NK-92 treated with Interleukin-12 subunit alpha and Interleukin-12 subunit beta, amount 100 ng/mL, for 24 hours (cell line): Measurements from ENCODE around the gene ZCRB1.

Source experiments
- DNase-seq: peaks from one replicate; lab custom pipeline; 2025; lab: John Stamatoyannopoulos, UW

The ZCRB1 gene

DNA sequence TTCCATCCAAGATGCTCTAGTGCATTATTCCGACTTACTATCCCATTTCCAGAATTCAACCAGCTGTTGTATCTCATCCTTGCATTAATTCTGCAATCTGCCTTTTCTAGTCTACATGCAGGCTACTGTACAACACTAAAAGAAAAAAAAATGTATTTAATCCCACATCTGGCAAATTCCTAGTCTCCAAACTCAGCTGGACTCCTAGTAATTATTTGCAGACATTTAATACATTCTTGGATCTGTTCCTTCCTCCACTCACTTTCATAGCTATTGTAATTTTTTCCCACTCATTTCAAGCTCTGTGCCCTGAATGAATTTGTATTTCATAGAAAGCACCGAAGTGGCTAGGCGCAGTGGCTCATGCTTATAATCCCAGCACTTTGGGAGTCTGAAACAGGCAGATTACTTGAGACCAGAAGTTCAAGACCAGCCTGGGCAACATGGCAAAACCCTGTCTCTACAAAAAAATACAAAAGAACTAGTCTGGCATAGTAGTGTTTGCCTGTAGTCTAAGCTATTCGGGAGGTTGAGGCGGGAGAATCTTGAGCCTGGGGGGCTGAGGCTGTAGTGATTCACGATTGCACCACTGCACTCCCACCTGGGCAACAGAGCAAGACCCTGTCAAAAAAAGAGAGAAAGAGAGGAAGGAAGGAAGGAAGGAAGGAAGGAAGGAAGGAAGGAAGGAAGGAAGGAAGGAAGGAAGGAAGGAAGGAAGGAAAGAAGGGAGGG lies 48.3 kb downstream of the ZCRB1 start:
- no peak for DNase-seq

DNA sequence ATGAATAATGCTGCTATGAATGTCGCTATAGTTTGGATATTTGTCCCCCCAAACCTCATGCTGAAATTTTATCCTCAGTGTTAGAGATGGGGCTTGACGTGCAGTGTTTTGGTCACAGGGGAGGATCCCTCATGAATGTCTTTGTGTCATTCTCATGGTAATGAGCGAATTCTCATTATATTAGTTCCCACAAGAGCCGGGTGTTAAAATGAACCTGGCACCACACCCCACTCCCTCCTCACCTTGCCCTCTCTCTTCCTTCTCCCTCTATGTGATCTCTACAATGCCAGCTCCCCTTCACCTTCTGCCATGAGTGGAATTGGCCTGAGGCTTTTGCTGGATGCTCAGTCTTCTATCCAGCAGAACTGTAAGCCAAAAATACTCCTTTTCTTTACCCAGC lies 50.4 kb downstream of the ZCRB1 start:
- DNase-seq = no peak

DNA sequence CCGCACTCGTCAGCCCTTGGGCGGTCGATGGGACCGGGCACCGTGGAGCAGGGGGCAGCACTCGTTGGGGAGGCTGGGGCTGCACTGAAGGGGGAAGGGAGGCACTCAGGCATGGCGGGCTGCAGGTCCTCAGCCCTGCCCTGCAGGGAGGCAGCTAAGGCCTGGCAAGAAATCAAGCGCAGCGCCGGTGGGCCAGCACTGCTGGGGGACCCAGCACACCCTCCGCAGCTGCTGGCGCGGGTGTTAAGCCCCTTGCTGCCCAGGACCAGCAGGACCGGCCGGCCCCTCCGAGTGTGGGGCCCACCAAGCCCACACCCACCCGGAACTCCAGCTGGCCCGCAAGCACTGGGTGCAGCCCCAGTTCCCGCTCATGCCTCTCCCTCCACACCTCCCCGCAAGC lies 52.2 kb downstream of the ZCRB1 start:
- DNase-seq = no peak

DNA sequence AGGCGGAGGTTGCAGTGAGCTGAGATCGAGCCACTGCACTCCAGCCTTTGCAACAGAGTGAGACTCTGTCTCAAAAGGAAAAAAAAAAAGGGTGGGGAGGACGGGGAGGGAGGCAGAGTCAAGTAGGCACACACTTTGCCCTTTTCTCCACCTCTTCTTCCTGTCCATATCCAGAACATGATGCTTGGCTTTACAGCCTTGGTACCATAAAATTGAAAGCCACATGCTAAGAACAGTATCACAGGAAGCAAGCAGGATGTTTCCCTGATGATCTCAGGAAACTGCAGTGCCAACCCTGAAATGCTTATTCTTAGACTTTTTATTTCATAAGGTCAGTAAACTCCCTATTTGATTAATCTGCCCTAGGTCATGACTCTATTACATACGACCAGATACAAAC lies 55.3 kb downstream of the ZCRB1 start:
- no peak for DNase-seq

DNA sequence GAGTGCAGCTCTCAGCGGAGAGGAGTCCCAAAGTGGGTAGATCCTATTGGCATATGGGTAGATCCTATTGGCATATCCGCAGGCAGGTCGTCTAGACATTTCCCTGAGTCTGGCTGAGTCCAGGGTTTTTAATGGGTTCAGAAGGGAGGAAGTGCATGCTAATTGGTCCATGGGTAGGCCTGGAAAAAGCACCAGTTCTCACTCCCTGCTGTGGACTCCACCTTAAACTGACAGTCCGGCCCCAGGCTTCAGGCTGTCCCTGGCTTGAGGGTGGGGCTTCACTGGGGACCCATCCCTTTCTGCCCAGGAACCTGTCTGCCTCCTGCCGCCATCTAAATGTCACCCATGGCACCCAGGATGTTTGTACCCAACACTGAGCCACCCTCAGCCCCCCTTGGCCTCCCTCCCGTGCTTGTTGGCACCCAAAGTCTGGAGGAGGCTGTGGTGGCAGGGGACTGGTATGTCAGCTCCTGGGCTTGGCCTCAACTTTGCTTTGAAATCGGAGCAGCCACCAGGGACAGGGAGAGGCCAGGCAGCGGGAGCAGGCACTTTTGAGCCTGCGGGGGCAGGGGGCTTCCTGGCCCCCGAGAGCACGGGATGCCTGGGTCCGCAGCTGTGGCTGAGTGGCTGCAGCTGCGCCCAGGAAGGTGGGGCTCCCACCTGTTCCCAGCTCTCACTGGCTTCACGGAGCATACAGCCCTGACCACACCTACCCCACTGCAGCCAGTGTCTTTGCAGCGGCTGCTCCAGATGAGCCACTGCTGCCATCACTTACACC lies 58.3 kb downstream of the ZCRB1 start:
- no peak for DNase-seq

DNA sequence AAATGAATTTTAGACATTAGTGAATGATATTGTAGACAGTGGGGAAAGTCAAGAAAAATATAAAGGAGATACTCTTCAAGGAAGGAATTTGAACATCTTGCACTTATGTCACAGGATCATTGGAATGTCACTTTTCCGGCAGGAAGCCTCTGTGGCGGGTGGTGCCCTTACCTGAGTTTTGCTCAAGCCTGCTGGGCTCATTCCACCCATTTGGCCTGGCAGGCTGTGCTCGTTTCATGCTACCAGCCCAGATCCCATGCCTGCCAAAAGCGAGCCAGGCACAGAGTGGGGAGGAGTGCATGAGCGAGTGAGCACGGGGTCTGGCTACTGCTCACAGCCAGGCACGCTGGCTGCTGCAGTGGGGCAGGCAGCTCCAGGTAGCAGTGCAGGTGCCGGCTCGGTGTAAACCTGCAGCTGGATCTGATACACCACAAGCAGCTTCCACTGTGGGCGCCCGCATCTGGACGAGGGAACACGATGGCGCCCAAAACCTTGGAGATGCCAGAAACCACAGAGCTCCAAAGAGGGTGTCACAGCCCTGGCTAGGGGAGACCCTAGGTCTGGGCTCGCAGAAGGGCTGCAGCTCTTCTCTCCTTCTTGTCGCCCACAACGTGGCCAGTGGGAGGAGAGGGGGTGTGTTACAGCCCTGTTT lies 59.2 kb downstream of the ZCRB1 start:
- no peak for DNase-seq

DNA sequence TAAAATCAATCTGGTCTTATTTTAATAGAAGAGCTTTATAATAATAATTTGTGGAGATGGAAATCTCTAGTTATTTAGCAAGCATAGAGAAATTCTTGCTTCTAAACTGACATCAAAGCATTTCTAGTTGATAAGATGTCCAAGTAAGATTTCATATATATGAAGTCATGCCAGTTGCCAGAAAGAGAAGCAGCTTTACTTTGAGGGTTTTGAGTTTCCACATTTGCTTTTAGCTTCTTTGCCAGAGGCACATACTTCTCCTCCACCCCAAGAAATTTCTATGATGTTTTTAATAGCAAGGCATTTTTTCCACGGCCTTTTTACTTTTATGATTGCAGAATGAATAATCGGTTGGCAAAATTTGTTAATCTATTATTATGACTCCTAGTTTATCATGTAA lies 63.6 kb downstream of the ZCRB1 start:
- DNase-seq = no peak
